C4-2B (cell line): ENCODE data around the gene TMEM272.

Experiments
- ZFX ChIP-seq: fragments of 450-650 bp; IDR thresholded peaks from 2 replicates; pipeline ENCODE4 v1.6.1; 2017
- TF ChIP-seq, protein P1 (sequence below): fragments of 450-650 bp; conservative IDR thresholded peaks from 2 replicates; pipeline ENCODE4 v1.5.1; 2017; ENCODE audit warnings: mild to moderate bottlenecking

- TF ChIP-seq, protein P1, sequence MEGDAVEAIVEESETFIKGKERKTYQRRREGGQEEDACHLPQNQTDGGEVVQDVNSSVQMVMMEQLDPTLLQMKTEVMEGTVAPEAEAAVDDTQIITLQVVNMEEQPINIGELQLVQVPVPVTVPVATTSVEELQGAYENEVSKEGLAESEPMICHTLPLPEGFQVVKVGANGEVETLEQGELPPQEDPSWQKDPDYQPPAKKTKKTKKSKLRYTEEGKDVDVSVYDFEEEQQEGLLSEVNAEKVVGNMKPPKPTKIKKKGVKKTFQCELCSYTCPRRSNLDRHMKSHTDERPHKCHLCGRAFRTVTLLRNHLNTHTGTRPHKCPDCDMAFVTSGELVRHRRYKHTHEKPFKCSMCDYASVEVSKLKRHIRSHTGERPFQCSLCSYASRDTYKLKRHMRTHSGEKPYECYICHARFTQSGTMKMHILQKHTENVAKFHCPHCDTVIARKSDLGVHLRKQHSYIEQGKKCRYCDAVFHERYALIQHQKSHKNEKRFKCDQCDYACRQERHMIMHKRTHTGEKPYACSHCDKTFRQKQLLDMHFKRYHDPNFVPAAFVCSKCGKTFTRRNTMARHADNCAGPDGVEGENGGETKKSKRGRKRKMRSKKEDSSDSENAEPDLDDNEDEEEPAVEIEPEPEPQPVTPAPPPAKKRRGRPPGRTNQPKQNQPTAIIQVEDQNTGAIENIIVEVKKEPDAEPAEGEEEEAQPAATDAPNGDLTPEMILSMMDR: no peak
- TF ChIP-seq ZFX: no peak
Observed at GRCh38 chr13:51770681-51771417, 74.1 kb downstream of the TMEM272 start.
